Measurements from ENCODE around the gene KRT15. TPM values are rescaled to one million over a fixed set of nuclear protein-coding genes. Genes with fewer than 3 reads are reported as not detected.

The KRT15 gene
- total RNA-seq, 2 donors from 2014 or later: 5.8 to 20.0 TPM

DNA sequence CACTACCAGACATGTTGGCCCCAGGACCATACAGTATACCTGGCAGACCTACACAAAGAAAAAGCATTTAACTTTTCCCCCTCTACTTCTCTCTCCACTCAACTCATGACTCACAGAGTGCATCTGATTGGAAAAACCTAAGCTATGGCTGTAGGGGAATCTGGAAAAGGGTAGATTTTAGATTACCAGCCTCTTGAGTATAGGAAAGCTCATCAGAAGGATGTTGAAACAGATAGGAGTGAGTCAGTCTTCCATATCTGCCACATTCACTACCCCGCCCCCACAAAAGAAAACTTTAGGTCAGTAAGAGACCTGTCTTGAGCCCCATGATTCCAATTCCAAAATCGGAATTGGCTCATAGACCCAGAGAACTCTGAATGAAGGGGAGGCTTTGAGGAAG lies 40.9 kb upstream of the KRT15 start:
- H3K36me3 ChIP-seq: no peaks in the 10 kb centered on the region
- no peaks in the 10 kb centered on the region for H3K4me1 ChIP-seq
- no peaks in the 10 kb centered on the region for H3K9me3 ChIP-seq
- H3K9ac ChIP-seq (ENCODE audit: low read depth in 2 of 2, low read length in 2 of 2): no peak overlapping the region
- TF ChIP-seq, protein P1, sequence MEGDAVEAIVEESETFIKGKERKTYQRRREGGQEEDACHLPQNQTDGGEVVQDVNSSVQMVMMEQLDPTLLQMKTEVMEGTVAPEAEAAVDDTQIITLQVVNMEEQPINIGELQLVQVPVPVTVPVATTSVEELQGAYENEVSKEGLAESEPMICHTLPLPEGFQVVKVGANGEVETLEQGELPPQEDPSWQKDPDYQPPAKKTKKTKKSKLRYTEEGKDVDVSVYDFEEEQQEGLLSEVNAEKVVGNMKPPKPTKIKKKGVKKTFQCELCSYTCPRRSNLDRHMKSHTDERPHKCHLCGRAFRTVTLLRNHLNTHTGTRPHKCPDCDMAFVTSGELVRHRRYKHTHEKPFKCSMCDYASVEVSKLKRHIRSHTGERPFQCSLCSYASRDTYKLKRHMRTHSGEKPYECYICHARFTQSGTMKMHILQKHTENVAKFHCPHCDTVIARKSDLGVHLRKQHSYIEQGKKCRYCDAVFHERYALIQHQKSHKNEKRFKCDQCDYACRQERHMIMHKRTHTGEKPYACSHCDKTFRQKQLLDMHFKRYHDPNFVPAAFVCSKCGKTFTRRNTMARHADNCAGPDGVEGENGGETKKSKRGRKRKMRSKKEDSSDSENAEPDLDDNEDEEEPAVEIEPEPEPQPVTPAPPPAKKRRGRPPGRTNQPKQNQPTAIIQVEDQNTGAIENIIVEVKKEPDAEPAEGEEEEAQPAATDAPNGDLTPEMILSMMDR (IDR thresholded peaks at IDR 0.05): no peak
- intact Hi-C loops (cut with DNase I): no loop called here
- no peaks in the 10 kb centered on the region for H3K27me3 ChIP-seq
- H3K4me3 ChIP-seq: no peak overlapping the region
- H3K27ac ChIP-seq: no peak overlapping the region
- DNase-seq: no peak

GRCh38 chr17:41556931-41557330 lies 38.2 kb upstream of the KRT15 start:
- Histone ChIP-seq H3K27me3 (no peaks in the 10 kb centered on the region), H3K27ac (no peak overlapping the region), H3K4me3 (no peak overlapping the region), H3K36me3 (no peaks in the 10 kb centered on the region), H3K9me3 (no peaks in the 10 kb centered on the region), H3K4me1 (no peaks in the 10 kb centered on the region), H3K9ac (ENCODE audit: low read depth in 2 of 2, low read length in 2 of 2) (no peak overlapping the region)
- TF ChIP-seq, protein P1 (IDR thresholded peaks at IDR 0.05): no peak
- no peak for DNase-seq
- intact Hi-C loops (cut with DNase I): no loop called here

- no peaks in the 10 kb centered on the region for H3K36me3 ChIP-seq
- intact Hi-C loops (cut with DNase I): no loop called here
- H3K4me1 ChIP-seq: no peaks in the 10 kb centered on the region
Observed at GRCh38 chr17:41556306-41556705, 37.6 kb upstream of the KRT15 start.

GRCh38 chr17:41555105-41555887 lies 36.6 kb upstream of the KRT15 start:
- peak overlapping the region; percentile 67 for H3K27ac ChIP-seq
- peak; percentile 74 for DNase-seq
- intact Hi-C loops (cut with DNase I): no loop called here
- TF ChIP-seq, protein P1 (IDR thresholded peaks at IDR 0.05): no peak
- no peaks in the 10 kb centered on the region for H3K27me3 ChIP-seq
- peaks cover under 1% of the 10 kb centered on the region for H3K4me1 ChIP-seq
- H3K36me3 ChIP-seq: no peaks in the 10 kb centered on the region
- H3K9ac ChIP-seq (ENCODE audit: low read depth in 2 of 2, low read length in 2 of 2): no peak overlapping the region
- no peak overlapping the region for H3K4me3 ChIP-seq
- H3K9me3 ChIP-seq: no peaks in the 10 kb centered on the region

More at GRCh38 chr17:41556306-41556705, 37.6 kb upstream of the KRT15 start:
- Histone ChIP-seq H3K9ac (ENCODE audit: low read depth in 2 of 2, low read length in 2 of 2) (no peak overlapping the region), H3K9me3 (no peaks in the 10 kb centered on the region), H3K27ac (no peak overlapping the region), H3K27me3 (no peaks in the 10 kb centered on the region), H3K4me3 (no peak overlapping the region)
- no peak for DNase-seq
- TF ChIP-seq, protein P1 (IDR thresholded peaks at IDR 0.05): no peak

DNA sequence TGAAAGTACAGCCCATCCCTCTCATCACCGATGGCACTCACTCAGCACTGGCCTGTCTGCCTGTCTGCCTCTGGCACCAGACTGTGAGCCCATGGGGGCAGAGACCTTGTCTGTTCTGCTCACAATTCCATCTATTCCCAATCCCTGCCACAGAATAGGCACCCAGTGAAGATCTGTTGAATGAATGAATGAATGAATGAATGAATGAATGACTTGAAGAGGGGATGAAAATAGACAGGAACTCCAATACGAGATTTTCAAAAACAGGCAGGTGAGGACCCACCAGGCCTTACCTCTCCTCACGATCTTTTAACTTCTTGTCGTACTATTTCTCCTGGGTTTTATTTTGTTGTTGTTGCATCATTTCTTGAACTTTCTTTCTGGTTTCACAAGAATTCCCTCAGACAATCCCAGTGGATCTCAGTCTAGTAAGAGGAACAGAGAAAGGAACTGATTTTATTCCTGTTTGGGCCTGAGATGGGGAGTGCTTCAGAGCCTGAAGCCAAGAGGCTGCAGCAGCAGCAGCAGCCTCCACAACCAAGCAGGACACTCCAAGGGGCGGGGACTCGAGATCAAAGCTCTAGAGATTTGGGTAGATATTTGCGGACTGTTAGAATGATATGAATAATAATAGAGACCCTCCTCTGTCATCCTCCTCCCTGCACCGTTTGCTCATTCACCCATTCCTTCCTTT lies 35.4 kb upstream of the KRT15 start:
- Histone ChIP-seq H3K9ac (ENCODE audit: low read depth in 2 of 2, low read length in 2 of 2) (no peak overlapping the region), H3K27ac (no peak overlapping the region), H3K4me3 (no peak overlapping the region), H3K9me3 (no peaks in the 10 kb centered on the region), H3K36me3 (no peaks in the 10 kb centered on the region), H3K27me3 (no peaks in the 10 kb centered on the region), H3K4me1 (peaks cover 6% of the 10 kb centered on the region)
- no peak for DNase-seq
- intact Hi-C loops (cut with DNase I): no loop called here
- TF ChIP-seq, protein P1 (IDR thresholded peaks at IDR 0.05): no peak

Data from colonic mucosa (tissue), 4 donors.